K562 (cell line): Measurements from ENCODE around the gene TRAPPC2L. TPM values are rescaled to one million over a fixed set of nuclear protein-coding genes. Genes with fewer than 3 reads are reported as not detected.

Experiments
- GTF2F1 ChIP-seq: IDR thresholded peaks from 2 replicates; pipeline ENCODE4 v1.6.1; 2011; ENCODE audit warnings: low read depth, low read length, improper control_type of control experiment
- SLC30A9 ChIP-seq: fragments of 250-450 bp; sonication (Bioruptor Pico); IDR thresholded peaks from 2 replicates; pipeline ENCODE4 v1.8.0; 2022; ENCODE audit warnings: mild to moderate bottlenecking, moderate library complexity
- U2AF2 ChIP-seq: fragments of 200-400 bp; formaldehyde crosslinking; optimal IDR thresholded peaks from 2 replicates; pipeline ENCODE3; 2017; ENCODE audit warnings: low read depth, mild to moderate bottlenecking, low read length
- ZFP1 ChIP-seq: fragments of 450-650 bp; formaldehyde crosslinking; IDR thresholded peaks from 2 replicates; pipeline ENCODE4 v1.4.0; 2020; ENCODE audit warnings: mild to moderate bottlenecking, mixed read lengths
- ZNF165 ChIP-seq: fragments of 250-450 bp; sonication (Bioruptor Pico); IDR thresholded peaks from 2 replicates; pipeline ENCODE4 v1.4.0; 2020; ENCODE audit warnings: borderline replicate concordance
- polyA plus RNA-seq, 8 experiments: library from polyadenylated mRNA; depleted of rRNA in 4 of 8; stranded (reverse) in 5 of 8; unstranded in 3 of 8; fragments of >200 nt; fragmentation: Nextera tagmentation in 2 of 8; fragmentation: Illumina TruSeq in 1 of 8; extraction: Ambion mirVana in 2 of 8; extraction: Trizol in 1 of 8; gene quantifications; 2 replicates each; pipeline versions ENCODE4 v1.2.1 to v1.2.3, GENCODE V29; 2011 to 2014; ENCODE audit warnings: inconsistent platforms in 1 of 8, missing spikeins in 1 of 8
- total RNA-seq, 7 experiments: library from RNA; depleted of rRNA in 6 of 7; stranded (reverse); fragments of >200 nt in 6 of 7; fragmentation: Illumina TruSeq in 2 of 7; extraction: Trizol in 2 of 7; gene quantifications; 2 replicates each; pipeline versions ENCODE4 v1.2.1 to v1.2.3, GENCODE V29; 2011 to 2021; ENCODE audit warnings: low replicate concordance in 1 of 7
- TF ChIP-seq, protein P1 (sequence below), 2 experiments: fragments of 450-650 bp; IDR thresholded peaks; 2 replicates each; pipeline ENCODE4 v1.6.1; 2016; ENCODE audit warnings: mild to moderate bottlenecking in 2 of 2, borderline replicate concordance in 1 of 2, low read depth in 1 of 2, moderate library complexity in 1 of 2
- TF ChIP-seq, protein P2 (sequence below): fragments of 200-600 bp; sonication (generic); IDR thresholded peaks from one replicate; pipeline ENCODE4 v1.6.1; 2012; ENCODE audit warnings: mild to moderate bottlenecking, low read depth, low read length, inconsistent platforms

TRAPPC2L gene
- total and polyA plus RNA-seq, 9 of the 15 experiments (the other 6 are each of a cell fraction or from before 2014, with no cell fraction given), result 60.4 to 398 (median 97.5) TPM

DNA sequence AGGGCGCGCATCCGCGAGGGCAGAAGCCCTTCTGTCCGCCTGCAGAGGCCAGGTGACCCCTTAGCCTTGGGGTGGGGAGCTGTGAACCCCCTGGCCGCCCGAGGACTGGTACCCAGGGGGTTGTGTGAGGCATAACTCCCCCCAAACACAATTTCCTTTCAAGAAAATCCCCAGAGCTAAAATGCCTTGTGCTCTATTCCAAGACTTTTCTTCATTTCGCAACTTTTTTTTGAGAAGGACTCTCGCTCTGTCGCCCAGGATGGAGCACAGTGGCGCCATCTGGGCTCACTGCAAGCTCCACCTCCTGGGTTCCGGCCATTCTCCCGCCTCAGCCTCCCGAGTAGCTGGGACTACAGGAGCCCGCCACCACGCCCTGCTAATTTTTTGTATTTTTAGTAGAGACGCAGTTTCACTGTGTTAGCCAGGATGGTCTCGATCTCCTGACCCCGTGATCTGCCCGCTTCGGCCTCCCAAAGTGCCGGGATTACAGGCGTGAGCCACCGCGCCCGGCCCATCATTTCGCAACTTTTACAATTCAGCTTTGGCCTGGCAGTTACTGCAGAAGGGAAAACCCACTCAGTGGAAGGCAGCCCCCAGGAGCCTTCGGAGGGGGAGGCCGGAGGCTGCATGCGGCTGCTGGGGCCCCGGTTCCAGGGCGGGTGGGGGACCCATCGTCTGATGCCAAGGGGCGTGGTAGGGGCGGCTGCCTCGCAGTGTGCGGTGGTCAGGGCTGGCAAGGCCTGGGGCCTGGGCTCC, 44.2 kb upstream of the TRAPPC2L start (continued):
- TF ChIP-seq, protein P1, sequence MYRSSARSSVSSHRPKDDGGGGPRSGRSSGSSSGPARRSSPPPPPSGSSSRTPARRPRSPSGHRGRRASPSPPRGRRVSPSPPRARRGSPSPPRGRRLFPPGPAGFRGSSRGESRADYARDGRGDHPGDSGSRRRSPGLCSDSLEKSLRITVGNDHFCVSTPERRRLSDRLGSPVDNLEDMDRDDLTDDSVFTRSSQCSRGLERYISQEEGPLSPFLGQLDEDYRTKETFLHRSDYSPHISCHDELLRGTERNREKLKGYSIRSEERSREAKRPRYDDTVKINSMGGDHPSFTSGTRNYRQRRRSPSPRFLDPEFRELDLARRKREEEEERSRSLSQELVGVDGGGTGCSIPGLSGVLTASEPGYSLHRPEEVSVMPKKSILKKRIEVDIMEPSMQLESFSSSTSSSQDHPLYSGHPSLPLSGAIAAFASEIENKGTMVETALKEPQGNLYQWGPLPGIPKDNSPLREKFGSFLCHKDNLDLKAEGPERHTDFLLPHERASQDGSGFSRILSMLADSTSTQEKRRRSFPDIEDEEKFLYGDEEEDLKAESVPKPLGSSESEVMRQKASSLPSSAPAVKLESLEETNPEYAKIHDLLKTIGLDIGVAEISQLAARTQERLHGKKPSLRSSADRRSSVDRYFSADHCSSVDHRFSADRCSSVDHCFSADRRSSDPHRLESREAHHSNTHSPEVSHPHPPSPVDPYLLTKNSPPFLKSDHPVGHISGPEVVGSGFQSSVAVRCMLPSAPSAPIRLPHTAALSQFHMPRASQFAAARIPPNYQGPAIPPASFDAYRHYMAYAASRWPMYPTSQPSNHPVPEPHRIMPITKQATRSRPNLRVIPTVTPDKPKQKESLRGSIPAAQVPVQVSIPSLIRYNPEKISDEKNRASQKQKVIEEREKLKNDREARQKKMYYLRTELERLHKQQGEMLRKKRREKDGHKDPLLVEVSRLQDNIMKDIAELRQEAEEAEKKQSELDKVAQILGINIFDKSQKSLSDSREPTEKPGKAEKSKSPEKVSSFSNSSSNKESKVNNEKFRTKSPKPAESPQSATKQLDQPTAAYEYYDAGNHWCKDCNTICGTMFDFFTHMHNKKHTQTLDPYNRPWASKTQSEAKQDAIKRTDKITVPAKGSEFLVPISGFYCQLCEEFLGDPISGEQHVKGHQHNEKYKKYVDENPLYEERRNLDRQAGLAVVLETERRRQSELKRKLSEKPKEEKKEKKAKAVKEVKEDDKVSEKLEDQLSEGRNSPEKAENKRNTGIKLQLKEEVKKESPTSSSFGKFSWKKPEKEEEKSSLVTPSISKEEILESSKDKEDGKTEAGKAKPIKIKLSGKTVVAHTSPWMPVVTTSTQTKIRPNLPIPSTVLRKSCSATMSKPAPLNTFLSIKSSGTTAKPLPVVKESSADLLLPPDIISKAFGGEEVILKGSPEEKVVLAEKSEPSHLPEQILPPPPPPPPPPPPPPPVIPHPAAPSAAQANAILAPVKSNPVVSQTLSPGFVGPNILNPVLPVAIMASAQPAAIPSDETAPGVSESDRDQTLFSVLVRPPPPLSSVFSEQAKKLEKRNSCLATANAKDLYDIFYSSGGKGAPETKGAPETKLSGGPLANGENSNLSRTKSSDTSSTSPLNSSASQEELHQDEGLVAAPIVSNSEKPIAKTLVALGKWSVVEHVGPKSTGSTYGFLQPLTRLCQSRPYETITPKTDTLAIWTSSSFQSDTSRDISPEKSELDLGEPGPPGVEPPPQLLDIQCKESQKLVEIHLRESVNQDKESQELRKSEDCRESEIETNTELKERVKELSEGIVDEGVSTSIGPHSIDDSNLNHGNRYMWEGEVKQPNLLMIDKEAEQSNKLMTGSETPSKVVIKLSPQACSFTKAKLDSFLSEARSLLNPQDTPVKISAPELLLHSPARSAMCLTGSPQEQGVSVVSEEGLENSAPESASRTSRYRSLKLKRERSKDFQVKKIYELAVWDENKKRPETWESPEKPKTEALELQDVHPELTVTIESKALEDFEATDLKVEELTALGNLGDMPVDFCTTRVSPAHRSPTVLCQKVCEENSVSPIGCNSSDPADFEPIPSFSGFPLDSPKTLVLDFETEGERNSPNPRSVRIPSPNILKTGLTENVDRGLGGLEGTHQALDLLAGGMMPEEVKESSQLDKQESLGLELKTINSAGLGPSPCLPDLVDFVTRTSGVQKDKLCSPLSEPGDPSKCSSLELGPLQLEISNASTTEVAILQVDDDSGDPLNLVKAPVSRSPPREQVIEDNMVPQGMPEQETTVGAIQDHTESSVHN (IDR thresholded peaks at IDR 0.05; ENCODE audit: borderline replicate concordance in 1 of 2, low read depth in 1 of 2), result no peak
- TF ChIP-seq, protein P2, sequence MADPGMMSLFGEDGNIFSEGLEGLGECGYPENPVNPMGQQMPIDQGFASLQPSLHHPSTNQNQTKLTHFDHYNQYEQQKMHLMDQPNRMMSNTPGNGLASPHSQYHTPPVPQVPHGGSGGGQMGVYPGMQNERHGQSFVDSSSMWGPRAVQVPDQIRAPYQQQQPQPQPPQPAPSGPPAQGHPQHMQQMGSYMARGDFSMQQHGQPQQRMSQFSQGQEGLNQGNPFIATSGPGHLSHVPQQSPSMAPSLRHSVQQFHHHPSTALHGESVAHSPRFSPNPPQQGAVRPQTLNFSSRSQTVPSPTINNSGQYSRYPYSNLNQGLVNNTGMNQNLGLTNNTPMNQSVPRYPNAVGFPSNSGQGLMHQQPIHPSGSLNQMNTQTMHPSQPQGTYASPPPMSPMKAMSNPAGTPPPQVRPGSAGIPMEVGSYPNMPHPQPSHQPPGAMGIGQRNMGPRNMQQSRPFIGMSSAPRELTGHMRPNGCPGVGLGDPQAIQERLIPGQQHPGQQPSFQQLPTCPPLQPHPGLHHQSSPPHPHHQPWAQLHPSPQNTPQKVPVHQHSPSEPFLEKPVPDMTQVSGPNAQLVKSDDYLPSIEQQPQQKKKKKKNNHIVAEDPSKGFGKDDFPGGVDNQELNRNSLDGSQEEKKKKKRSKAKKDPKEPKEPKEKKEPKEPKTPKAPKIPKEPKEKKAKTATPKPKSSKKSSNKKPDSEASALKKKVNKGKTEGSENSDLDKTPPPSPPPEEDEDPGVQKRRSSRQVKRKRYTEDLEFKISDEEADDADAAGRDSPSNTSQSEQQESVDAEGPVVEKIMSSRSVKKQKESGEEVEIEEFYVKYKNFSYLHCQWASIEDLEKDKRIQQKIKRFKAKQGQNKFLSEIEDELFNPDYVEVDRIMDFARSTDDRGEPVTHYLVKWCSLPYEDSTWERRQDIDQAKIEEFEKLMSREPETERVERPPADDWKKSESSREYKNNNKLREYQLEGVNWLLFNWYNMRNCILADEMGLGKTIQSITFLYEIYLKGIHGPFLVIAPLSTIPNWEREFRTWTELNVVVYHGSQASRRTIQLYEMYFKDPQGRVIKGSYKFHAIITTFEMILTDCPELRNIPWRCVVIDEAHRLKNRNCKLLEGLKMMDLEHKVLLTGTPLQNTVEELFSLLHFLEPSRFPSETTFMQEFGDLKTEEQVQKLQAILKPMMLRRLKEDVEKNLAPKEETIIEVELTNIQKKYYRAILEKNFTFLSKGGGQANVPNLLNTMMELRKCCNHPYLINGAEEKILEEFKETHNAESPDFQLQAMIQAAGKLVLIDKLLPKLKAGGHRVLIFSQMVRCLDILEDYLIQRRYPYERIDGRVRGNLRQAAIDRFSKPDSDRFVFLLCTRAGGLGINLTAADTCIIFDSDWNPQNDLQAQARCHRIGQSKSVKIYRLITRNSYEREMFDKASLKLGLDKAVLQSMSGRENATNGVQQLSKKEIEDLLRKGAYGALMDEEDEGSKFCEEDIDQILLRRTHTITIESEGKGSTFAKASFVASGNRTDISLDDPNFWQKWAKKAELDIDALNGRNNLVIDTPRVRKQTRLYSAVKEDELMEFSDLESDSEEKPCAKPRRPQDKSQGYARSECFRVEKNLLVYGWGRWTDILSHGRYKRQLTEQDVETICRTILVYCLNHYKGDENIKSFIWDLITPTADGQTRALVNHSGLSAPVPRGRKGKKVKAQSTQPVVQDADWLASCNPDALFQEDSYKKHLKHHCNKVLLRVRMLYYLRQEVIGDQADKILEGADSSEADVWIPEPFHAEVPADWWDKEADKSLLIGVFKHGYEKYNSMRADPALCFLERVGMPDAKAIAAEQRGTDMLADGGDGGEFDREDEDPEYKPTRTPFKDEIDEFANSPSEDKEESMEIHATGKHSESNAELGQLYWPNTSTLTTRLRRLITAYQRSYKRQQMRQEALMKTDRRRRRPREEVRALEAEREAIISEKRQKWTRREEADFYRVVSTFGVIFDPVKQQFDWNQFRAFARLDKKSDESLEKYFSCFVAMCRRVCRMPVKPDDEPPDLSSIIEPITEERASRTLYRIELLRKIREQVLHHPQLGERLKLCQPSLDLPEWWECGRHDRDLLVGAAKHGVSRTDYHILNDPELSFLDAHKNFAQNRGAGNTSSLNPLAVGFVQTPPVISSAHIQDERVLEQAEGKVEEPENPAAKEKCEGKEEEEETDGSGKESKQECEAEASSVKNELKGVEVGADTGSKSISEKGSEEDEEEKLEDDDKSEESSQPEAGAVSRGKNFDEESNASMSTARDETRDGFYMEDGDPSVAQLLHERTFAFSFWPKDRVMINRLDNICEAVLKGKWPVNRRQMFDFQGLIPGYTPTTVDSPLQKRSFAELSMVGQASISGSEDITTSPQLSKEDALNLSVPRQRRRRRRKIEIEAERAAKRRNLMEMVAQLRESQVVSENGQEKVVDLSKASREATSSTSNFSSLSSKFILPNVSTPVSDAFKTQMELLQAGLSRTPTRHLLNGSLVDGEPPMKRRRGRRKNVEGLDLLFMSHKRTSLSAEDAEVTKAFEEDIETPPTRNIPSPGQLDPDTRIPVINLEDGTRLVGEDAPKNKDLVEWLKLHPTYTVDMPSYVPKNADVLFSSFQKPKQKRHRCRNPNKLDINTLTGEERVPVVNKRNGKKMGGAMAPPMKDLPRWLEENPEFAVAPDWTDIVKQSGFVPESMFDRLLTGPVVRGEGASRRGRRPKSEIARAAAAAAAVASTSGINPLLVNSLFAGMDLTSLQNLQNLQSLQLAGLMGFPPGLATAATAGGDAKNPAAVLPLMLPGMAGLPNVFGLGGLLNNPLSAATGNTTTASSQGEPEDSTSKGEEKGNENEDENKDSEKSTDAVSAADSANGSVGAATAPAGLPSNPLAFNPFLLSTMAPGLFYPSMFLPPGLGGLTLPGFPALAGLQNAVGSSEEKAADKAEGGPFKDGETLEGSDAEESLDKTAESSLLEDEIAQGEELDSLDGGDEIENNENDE, result no peak
- TF ChIP-seq ZFP1, result no peak
- TF ChIP-seq ZNF165 (CRISPR knock-in tag), result no peak
- no peak for TF ChIP-seq SLC30A9 (CRISPR knock-in tag)
- TF ChIP-seq U2AF2, result no peak
- no peak for TF ChIP-seq GTF2F1
